IMR-90 (cell line): ENCODE measurements around the gene HRH3. TPM values are rescaled to one million over a fixed set of nuclear protein-coding genes. Genes with fewer than 3 reads are reported as not detected.

Experiments used
- BHLHE40 ChIP-seq: fragments of 150-350 bp; IDR thresholded peaks from 2 replicates; pipeline ENCODE4 v1.6.1; 2016; ENCODE audit warnings: mild to moderate bottlenecking, low read depth, low read length
- CEBPB ChIP-seq: IDR thresholded peaks from 2 replicates; pipeline ENCODE4 v1.6.1; 2012; ENCODE audit warnings: low read depth, low read length, improper control_type of control experiment
- CTCF ChIP-seq: conservative IDR thresholded peaks from 2 replicates; pipeline ENCODE4 v1.5.1; 2012; ENCODE audit warnings: mild to moderate bottlenecking, low read depth, low read length, improper control_type of control experiment
- FOS ChIP-seq: fragments of 150-350 bp; IDR thresholded peaks from 2 replicates; pipeline ENCODE4 v1.6.1; 2016; ENCODE audit warnings: low read depth, low read length
- MAFK ChIP-seq: IDR thresholded peaks from 2 replicates; pipeline ENCODE4 v1.6.1; 2012; ENCODE audit warnings: low read depth, low read length, improper control_type of control experiment
- RCOR1 ChIP-seq: IDR thresholded peaks from 2 replicates; pipeline ENCODE4 v1.6.1; 2012; ENCODE audit warnings: mild to moderate bottlenecking, low read length, improper control_type of control experiment; ENCODE audit not compliant: insufficient replicate concordance
- polyA plus RNA-seq, 3 experiments: library from polyadenylated mRNA; depleted of rRNA; stranded (reverse); fragments of >200 nt; gene quantifications; 2 replicates each; pipeline ENCODE4 v1.2.3, GENCODE V29; 2012; ENCODE audit warnings: low replicate concordance in 1 of 3
- total RNA-seq: library from RNA; depleted of rRNA; stranded (reverse); fragments of >200 nt; gene quantifications from 2 replicates; pipeline ENCODE4 v1.2.3, GENCODE V29; 2012

HRH3 gene
- total and polyA plus RNA-seq, 2 of the 4 experiments (the other 2 are of a cell fraction), result not detected

GRCh38 chr20:62236766-62237513 is 16.9 kb upstream of the HRH3 start (continued):
- TF ChIP-seq CTCF (no peak), FOS (no peak), BHLHE40 (no peak), RCOR1 (no peak), CEBPB (no peak), MAFK (no peak)
